Kidney glomerular epithelial cell (primary cell): ENCODE data around the gene IL17RA.

Experiments used
- DNase-seq: peaks from one replicate; lab custom pipeline; 2025; lab: John Stamatoyannopoulos, UW

IL17RA gene

GRCh38 chr22:17106161-17106784 lies 21.5 kb downstream of the IL17RA start:
- DNase-seq: no peak

- no peak for DNase-seq
These were observed 22.2 kb downstream of the IL17RA start for GRCh38 chr22:17106785-17107546.

DNA sequence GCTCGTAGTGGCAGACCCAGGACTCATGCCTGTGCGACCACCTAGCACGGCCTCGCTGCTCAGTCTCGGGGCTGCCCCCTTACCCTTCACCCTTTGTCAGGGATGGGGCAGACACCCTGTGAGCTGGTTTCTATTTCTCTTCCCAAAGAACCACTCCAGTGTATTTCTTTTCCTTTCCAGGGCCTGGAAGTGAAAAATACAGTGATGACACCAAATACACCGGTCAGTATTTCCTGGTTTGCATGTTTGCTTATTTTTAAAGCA lies 22.7 kb downstream of the IL17RA start:
- no peak for DNase-seq

- no peak for DNase-seq
These were observed 23.7 kb downstream of the IL17RA start for GRCh38 chr22:17108256-17109112.

DNA sequence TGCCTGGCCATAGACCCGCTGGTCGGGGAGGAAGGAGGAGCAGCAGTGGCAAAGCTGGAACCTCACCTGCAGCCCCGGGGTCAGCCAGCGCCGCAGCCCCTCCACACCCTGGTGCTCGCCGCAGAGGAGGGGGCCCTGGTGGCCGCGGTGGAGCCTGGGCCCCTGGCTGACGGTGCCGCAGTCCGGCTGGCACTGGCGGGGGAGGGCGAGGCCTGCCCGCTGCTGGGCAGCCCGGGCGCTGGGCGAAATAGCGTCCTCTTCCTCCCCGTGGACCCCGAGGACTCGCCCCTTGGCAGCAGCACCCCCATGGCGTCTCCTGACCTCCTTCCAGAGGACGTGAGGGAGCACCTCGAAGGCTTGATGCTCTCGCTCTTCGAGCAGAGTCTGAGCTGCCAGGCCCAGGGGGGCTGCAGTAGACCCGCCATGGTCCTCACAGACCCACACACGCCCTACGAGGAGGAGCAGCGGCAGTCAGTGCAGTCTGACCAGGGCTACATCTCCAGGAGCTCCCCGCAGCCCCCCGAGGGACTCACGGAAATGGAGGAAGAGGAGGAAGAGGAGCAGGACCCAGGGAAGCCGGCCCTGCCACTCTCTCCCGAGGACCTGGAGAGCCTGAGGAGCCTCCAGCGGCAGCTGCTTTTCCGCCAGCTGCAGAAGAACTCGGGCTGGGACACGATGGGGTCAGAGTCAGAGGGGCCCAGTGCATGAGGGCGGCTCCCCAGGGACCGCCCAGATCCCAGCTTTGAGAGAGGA lies 24.5 kb downstream of the IL17RA start:
- no peak for DNase-seq

DNA sequence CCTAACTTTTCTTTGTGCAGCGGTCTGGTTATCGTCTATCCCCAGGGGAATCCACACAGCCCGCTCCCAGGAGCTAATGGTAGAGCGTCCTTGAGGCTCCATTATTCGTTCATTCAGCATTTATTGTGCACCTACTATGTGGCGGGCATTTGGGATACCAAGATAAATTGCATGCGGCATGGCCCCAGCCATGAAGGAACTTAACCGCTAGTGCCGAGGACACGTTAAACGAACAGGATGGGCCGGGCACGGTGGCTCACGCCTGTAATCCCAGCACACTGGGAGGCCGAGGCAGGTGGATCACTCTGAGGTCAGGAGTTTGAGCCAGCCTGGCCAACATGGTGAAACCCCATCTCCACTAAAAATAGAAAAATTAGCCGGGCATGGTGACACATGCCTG lies 25.2 kb downstream of the IL17RA start:
- no peak for DNase-seq

- no peak for DNase-seq
These were observed 26.2 kb downstream of the IL17RA start for GRCh38 chr22:17110791-17111550.

DNA sequence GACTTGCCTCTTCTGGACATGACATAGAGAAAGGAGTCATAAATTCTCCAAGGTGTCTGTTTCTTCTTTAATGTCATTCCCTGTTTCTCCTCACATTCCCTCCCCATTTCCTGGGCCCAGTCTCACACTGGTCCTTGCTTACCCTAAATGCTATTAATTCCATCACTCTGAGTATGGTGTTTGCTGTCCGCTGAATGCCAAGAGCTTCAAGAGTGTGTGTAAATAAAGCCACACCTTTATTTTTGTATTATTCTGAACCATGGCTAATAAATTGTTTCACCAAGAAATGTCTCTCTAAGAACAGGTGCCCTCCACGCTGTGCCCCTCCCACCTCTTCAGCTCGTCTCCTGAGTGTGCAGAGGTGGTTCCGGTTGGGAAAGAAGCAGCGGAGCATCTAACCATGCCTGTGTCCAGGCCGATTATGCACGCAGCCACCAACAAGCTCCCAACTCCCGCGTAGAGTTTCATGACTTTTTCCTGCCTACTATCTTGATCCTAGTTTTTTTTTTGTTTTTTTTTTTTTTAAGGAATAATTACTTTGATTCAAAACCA lies 27.8 kb downstream of the IL17RA start:
- DNase-seq: peak; percentile 14

DNA sequence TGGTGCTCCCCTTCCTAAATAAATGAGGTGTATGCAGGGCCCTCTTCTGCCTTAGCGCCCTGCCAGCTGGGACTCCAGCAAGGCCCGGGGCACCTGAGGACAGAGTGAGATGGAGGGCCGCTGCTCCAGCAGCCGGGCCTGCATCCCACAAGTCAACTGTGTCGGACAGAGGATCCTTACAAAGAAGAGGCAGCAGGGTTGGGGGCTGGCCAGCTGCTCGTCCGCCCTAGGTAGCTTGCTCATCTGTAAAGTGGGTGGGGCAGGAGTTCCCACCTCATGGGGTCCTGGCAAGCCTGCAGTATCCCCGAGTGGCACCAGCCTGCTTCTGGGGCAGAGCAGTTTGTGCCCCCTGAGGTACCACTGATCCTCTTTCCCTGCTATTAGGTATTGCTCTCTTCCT lies 28.8 kb downstream of the IL17RA start:
- no peak for DNase-seq

GRCh38 chr22:17114173-17114897 lies 29.5 kb downstream of the IL17RA start:
- DNase-seq: no peak

GRCh38 chr22:17114898-17115235 lies 30.1 kb downstream of the IL17RA start:
- no peak for DNase-seq

- no peak for DNase-seq
These were observed 30.4 kb downstream of the IL17RA start for GRCh38 chr22:17115236-17115635.

GRCh38 chr22:17115945-17116565 lies 31.3 kb downstream of the IL17RA start:
- no peak for DNase-seq

- DNase-seq: no peak
These were observed 32.0 kb downstream of the IL17RA start for GRCh38 chr22:17116572-17117330.

- DNase-seq: no peak
These were observed 32.6 kb downstream of the IL17RA start for GRCh38 chr22:17117400-17117799.

DNA sequence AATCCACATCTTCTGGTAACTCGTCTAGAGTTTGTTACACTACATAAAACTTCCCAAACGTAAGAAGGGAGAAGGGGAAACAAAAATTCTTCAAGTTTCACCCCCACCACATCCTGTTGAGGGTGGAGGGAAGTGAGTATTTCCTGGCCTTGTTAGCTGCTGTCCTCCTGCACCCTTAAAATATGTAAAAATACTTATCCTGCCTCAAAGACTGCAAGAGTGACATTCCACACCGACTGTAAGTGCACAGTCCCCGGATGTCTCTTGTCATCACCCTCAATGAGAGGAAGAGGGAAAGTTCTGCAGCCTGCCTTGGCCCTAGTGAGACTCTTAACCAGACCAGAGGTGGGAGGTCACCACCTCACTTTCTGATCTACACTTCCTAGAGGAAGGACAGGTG lies 33.1 kb downstream of the IL17RA start:
- no peak for DNase-seq

DNA sequence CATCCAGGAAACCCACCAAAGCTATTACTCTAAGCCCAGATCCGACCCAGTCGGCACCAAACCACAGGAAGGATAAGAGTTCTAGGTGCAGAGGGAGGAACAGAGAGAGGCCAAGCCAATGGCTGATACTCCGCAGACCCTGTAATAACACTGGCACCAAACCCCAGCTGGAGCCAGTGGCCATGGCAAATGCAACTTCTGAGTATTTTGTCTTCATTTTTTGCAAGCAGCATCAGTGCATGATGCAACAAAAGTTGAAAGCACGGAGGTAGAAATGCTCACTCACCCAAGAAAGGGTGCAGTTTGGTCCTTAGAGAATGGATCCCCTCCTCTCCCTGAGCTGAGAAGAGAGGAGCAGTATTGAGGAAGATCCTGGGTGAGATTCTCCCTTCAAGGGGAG lies 33.5 kb downstream of the IL17RA start:
- DNase-seq: no peak

- no peak for DNase-seq
These were observed 34.8 kb downstream of the IL17RA start for GRCh38 chr22:17119481-17120202.

DNA sequence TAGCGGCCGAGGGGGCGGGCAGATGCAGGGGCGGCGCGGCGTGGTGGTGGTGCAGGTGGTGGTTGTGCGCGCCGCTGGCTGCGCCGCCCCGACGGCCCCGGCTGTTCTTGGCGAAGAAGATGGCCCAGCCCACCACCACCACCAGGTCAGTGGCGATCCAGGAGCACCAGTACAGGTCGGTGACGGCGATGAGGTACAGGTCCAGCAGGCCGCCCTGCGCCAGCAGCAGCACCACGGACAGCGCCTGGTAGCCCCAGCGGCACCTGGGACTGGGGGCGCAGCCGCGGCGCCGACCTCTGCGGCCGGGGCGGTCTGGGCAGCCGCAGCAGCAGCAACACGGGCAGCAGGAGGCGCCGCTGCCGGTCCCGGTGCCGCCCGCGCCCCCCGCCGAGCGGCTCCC lies 35.5 kb downstream of the IL17RA start:
- DNase-seq: peak; percentile 11
